HepG2 (cell line): ENCODE data around the gene CAPRIN2. TPM values are rescaled to one million over a fixed set of nuclear protein-coding genes. Genes with fewer than 3 reads are reported as not detected.
A peak's percentile ranks its signal among the peaks of the same experiment; 100 is the strongest.

Experiments
- ARID2 ChIP-seq: sonication (generic); formaldehyde crosslinking; IDR thresholded peaks from 2 replicates; pipeline ENCODE4 v1.8.1; 2022; ENCODE audit warnings: mild to moderate bottlenecking, missing genetic modification reagents, borderline replicate concordance
- HOXA5 ChIP-seq: sonication (generic); formaldehyde crosslinking; IDR thresholded peaks from 2 replicates; pipeline ENCODE4 v1.4.0; 2020; ENCODE audit warnings: missing genetic modification reagents
- MZF1 ChIP-seq: sonication (generic); formaldehyde crosslinking; IDR thresholded peaks from 2 replicates; pipeline ENCODE4 v1.8.1; 2023; ENCODE audit warnings: mild to moderate bottlenecking, missing genetic modification reagents, borderline replicate concordance
- NCOA1 ChIP-seq: sonication (generic); formaldehyde crosslinking; IDR thresholded peaks from 2 replicates; pipeline ENCODE4 v1.9.0; 2021; ENCODE audit warnings: missing genetic modification reagents
- PATZ1 ChIP-seq: sonication (generic); formaldehyde crosslinking; IDR thresholded peaks from 2 replicates; pipeline ENCODE4 v1.4.0; 2020; ENCODE audit warnings: missing genetic modification reagents
- POGK ChIP-seq: sonication (generic); formaldehyde crosslinking; conservative IDR thresholded peaks from 2 replicates; pipeline ENCODE4 v1.8.0; 2022; ENCODE audit warnings: mild to moderate bottlenecking, moderate library complexity, missing genetic modification reagents
- RCOR2 ChIP-seq: IDR thresholded peaks from 2 replicates; pipeline ENCODE4 v1.6.1; 2016; ENCODE audit warnings: missing biosample characterization, missing genetic modification reagents
- SIN3A ChIP-seq: IDR thresholded peaks from 2 replicates; pipeline ENCODE4 v1.6.1; 2011; ENCODE audit warnings: low read depth, mild to moderate bottlenecking, control low read depth, low read length, borderline replicate concordance
- STAT5B ChIP-seq: sonication (generic); formaldehyde crosslinking; IDR thresholded peaks from 2 replicates; pipeline ENCODE4 v1.4.0; 2020; ENCODE audit warnings: missing genetic modification reagents
- USF2 ChIP-seq, 2 experiments: sonication (generic) in 1 of 2; formaldehyde crosslinking in 1 of 2; IDR thresholded peaks; 2 replicates each; pipeline versions ENCODE4 v1.5.1 to v1.6.1; 2011 to 2020; ENCODE audit warnings: borderline replicate concordance in 1 of 2, low read depth in 1 of 2, low read length in 1 of 2, mild to moderate bottlenecking in 1 of 2, missing genetic modification reagents in 1 of 2, moderate library complexity in 1 of 2
- ZFP90 ChIP-seq: sonication (generic); formaldehyde crosslinking; IDR thresholded peaks from 2 replicates; pipeline ENCODE4 v1.8.0; 2022; ENCODE audit warnings: missing genetic modification reagents, mild to moderate bottlenecking, inconsistent platforms, borderline replicate concordance
- ZNF296 ChIP-seq: sonication (generic); formaldehyde crosslinking; conservative IDR thresholded peaks from 2 replicates; pipeline ENCODE4 v1.5.0; 2020; ENCODE audit warnings: mild to moderate bottlenecking, missing genetic modification reagents
- ZNF3 ChIP-seq: IDR thresholded peaks from 2 replicates; pipeline ENCODE4 v1.7.0; 2017; ENCODE audit warnings: inconsistent platforms
- ZNF7 ChIP-seq: IDR thresholded peaks from 2 replicates; pipeline ENCODE4 v1.6.1; 2016; ENCODE audit warnings: missing biosample characterization, missing genetic modification reagents
- ZNF709 ChIP-seq: sonication (generic); formaldehyde crosslinking; IDR thresholded peaks from 2 replicates; pipeline ENCODE4 v1.5.0; 2020; ENCODE audit warnings: mild to moderate bottlenecking, missing genetic modification reagents
- polyA plus RNA-seq, 8 experiments: library from polyadenylated mRNA; depleted of rRNA in 3 of 8; stranded (reverse) in 7 of 8; unstranded in 1 of 8; fragments of >200 nt; fragmentation: Illumina TruSeq in 4 of 8; extraction: Trizol in 4 of 8; gene quantifications; 2 replicates each; pipeline versions ENCODE4 v1.2.1 to v1.2.3, GENCODE V29; 2011 to 2016; ENCODE audit warnings: low read depth in 4 of 8, missing spikeins in 1 of 8, mixed read lengths in 1 of 8; ENCODE audit not compliant: insufficient read depth in 1 of 8
- total RNA-seq, 5 experiments: library from RNA; depleted of rRNA; stranded (reverse); fragments of >200 nt; fragmentation: Illumina TruSeq; extraction: Trizol; gene quantifications; 2 replicates each; pipeline ENCODE4 v1.2.3, GENCODE V29; 2016; ENCODE audit warnings: low read depth in 1 of 5
- TF ChIP-seq, protein P1 (sequence below): sonication (generic); formaldehyde crosslinking; IDR thresholded peaks from 2 replicates; pipeline ENCODE4 v1.4.0; 2020; ENCODE audit warnings: missing genetic modification reagents

Gene CAPRIN2
- total and polyA plus RNA-seq, 2 of the 13 experiments (the other 11 are each of a cell fraction or from before 2014, with no cell fraction given), result 21.7 to 30.6 TPM

- TF ChIP-seq PATZ1 (CRISPR knock-in tag), result peak; percentile 88
- no peak for TF ChIP-seq ARID2 (CRISPR knock-in tag)
- TF ChIP-seq SIN3A, result no peak; the same call in 1 of the 2 replicates
- TF ChIP-seq RCOR2, result no peak
- no peak for TF ChIP-seq ZNF7 (CRISPR knock-in tag)
- TF ChIP-seq STAT5B, result no peak
- peak; percentile 62; the same call in 1 of the 2 replicates for TF ChIP-seq ZNF709 (CRISPR knock-in tag)
- no peak for TF ChIP-seq ZNF296
- 0 out of 2 replicates have a peak, but pooled peaks have one; percentile 11 for TF ChIP-seq HOXA5 (CRISPR knock-in tag)
- TF ChIP-seq USF2 (IDR thresholded peaks at IDR 0.05; ENCODE audit: low read depth, low read length), result no peak
- TF ChIP-seq USF2 (CRISPR knock-in tag; IDR thresholded peaks at IDR 0.05; ENCODE audit: borderline replicate concordance), result no peak
- TF ChIP-seq NCOA1, result 0 out of 2 replicates have a peak, but pooled peaks have one; percentile 8
- TF ChIP-seq, protein P1, sequence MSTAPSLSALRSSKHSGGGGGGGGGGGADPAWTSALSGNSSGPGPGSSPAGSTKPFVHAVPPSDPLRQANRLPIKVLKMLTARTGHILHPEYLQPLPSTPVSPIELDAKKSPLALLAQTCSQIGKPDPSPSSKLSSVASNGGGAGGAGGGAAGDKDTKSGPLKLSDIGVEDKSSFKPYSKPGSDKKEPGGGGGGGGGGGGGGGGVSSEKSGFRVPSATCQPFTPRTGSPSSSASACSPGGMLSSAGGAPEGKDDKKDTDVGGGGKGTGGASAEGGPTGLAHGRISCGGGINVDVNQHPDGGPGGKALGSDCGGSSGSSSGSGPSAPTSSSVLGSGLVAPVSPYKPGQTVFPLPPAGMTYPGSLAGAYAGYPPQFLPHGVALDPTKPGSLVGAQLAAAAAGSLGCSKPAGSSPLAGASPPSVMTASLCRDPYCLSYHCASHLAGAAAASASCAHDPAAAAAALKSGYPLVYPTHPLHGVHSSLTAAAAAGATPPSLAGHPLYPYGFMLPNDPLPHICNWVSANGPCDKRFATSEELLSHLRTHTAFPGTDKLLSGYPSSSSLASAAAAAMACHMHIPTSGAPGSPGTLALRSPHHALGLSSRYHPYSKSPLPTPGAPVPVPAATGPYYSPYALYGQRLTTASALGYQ (CRISPR knock-in tag), result peak; percentile 7; the same call in 1 of the 2 replicates
- TF ChIP-seq MZF1 (CRISPR knock-in tag), result no peak
- TF ChIP-seq POGK, result 0 out of 2 replicates have a peak, but pooled peaks have one; percentile 28
- peak; percentile 70 for TF ChIP-seq ZFP90 (CRISPR knock-in tag)
- TF ChIP-seq ZNF3 (CRISPR knock-in tag), result no peak
These were observed 59.3 kb downstream of the CAPRIN2 start, which contains the start of gene IPO8 (continued) for GRCh38 chr12:30695199-30696102.
